ENCODE data around the gene KLF6. TPM values are rescaled to one million over a fixed set of nuclear protein-coding genes. Genes with fewer than 3 reads are reported as not detected.

Gene KLF6
- total RNA-seq, 1 donor from 2014 or later, result 319 TPM

DNA sequence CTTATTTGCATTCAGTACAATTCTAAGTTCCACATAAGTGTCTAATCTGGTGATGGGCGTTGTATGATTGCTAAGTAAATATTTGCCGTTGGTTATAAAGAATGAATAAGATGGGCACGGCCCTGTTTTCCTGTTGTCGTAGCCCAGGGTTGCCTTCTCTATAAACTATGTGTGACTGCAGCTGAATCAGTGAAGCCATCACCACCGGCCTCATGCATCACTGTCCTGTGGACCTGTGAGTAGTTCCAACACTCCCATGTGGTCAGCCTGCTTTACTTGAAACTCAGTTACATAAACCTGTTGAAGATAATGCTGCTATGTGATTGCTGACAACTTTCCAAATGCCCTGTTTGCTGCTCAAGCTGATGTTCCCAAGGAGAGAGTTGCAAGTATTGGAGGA lies 21.6 kb upstream of the KLF6 start:
- Histone ChIP-seq H3K9ac (ENCODE audit: low read length) (peak overlapping the region; percentile 81), H3K4me1 (ENCODE audit: insufficient read depth, low read length) (peaks cover 69% of the 10 kb centered on the region), H3K27ac (ENCODE audit: low read depth, low read length) (peak overlapping the region; percentile 96), H3K36me3 (ENCODE audit: insufficient read depth, low read length) (no peaks in the 10 kb centered on the region), H2AFZ (ENCODE audit: low read depth, low read length) (no peak overlapping the region), H4K20me1 (ENCODE audit: insufficient read depth, low read length) (no peaks in the 10 kb centered on the region), H3K9me3 (ENCODE audit: insufficient read depth, low read depth, low read length) (no peaks in the 10 kb centered on the region), H3K27me3 (ENCODE audit: insufficient read depth, low read length) (no peaks in the 10 kb centered on the region), H3K4me2 (ENCODE audit: low read length) (peak overlapping the region; percentile 69), H3K79me2 (ENCODE audit: insufficient read depth, low read length) (no peaks in the 10 kb centered on the region), H3K4me3 (ENCODE audit: insufficient read depth, low read depth, low read length) (peak overlapping the region; percentile 3)
- Mint-ChIP-seq H3K27me3 (ENCODE audit: low read depth, unreplicated experiment) (no peaks in the 10 kb centered on the region), H3K4me1 (ENCODE audit: low read depth, unreplicated experiment) (peaks cover 75% of the 10 kb centered on the region), H3K9me3 (ENCODE audit: unreplicated experiment) (no peaks in the 10 kb centered on the region), H3K36me3 (ENCODE audit: low read depth, unreplicated experiment) (no peaks in the 10 kb centered on the region), H3K4me3 (ENCODE audit: unreplicated experiment) (peak overlapping the region; percentile 31), H3K27ac (ENCODE audit: unreplicated experiment) (no peak overlapping the region)
- DNase-seq (ENCODE audit: low read depth) (peak; percentile 96), FAIRE-seq (no peak)
- TF ChIP-seq EZH2 (IDR thresholded peaks at IDR 0.05; ENCODE audit: insufficient read depth, low read length) (no peak), CTCF (IDR thresholded peaks at IDR 0.05; ENCODE audit: insufficient read depth, low read depth, low read length) (no peak)

- H3K4me3 ChIP-seq (ENCODE audit: insufficient read depth, low read depth, low read length), result peak overlapping the region; percentile 5
- TF ChIP-seq EZH2 (IDR thresholded peaks at IDR 0.05; ENCODE audit: insufficient read depth, low read length) (no peak), CTCF (IDR thresholded peaks at IDR 0.05; ENCODE audit: insufficient read depth, low read depth, low read length) (no peak)
- H3K36me3 ChIP-seq (ENCODE audit: insufficient read depth, low read length), result no peaks in the 10 kb centered on the region
- H3K27ac Mint-ChIP-seq (ENCODE audit: unreplicated experiment), result no peak overlapping the region
- H3K4me1 Mint-ChIP-seq (ENCODE audit: low read depth, unreplicated experiment), result peaks cover 68% of the 10 kb centered on the region
- no peaks in the 10 kb centered on the region for H3K27me3 ChIP-seq (ENCODE audit: insufficient read depth, low read length)
- peak overlapping the region; percentile 81 for H3K9ac ChIP-seq (ENCODE audit: low read length)
- no peaks in the 10 kb centered on the region for H3K9me3 ChIP-seq (ENCODE audit: insufficient read depth, low read depth, low read length)
- no peak overlapping the region for H2AFZ ChIP-seq (ENCODE audit: low read depth, low read length)
- H3K79me2 ChIP-seq (ENCODE audit: insufficient read depth, low read length), result no peaks in the 10 kb centered on the region
- peaks cover 62% of the 10 kb centered on the region for H3K4me1 ChIP-seq (ENCODE audit: insufficient read depth, low read length)
- no peaks in the 10 kb centered on the region for H4K20me1 ChIP-seq (ENCODE audit: insufficient read depth, low read length)
- no peaks in the 10 kb centered on the region for H3K36me3 Mint-ChIP-seq (ENCODE audit: low read depth, unreplicated experiment)
- DNase-seq (ENCODE audit: low read depth), result peak; percentile 83
- H3K4me3 Mint-ChIP-seq (ENCODE audit: unreplicated experiment), result no peak overlapping the region
- FAIRE-seq, result no peak
- H3K9me3 Mint-ChIP-seq (ENCODE audit: unreplicated experiment), result no peaks in the 10 kb centered on the region
- H3K27ac ChIP-seq (ENCODE audit: low read depth, low read length), result peak overlapping the region; percentile 96
- no peaks in the 10 kb centered on the region for H3K27me3 Mint-ChIP-seq (ENCODE audit: low read depth, unreplicated experiment)
- peak overlapping the region; percentile 69 for H3K4me2 ChIP-seq (ENCODE audit: low read length)
Observed at GRCh38 chr10:3805791-3806461, 20.9 kb upstream of the KLF6 start.

- TF ChIP-seq CTCF (IDR thresholded peaks at IDR 0.05; ENCODE audit: insufficient read depth, low read depth, low read length) (no peak), EZH2 (IDR thresholded peaks at IDR 0.05; ENCODE audit: insufficient read depth, low read length) (no peak)
- no peaks in the 10 kb centered on the region for H3K36me3 Mint-ChIP-seq (ENCODE audit: low read depth, unreplicated experiment)
- H3K4me3 Mint-ChIP-seq (ENCODE audit: unreplicated experiment), result no peak overlapping the region
- H3K9me3 Mint-ChIP-seq (ENCODE audit: unreplicated experiment), result no peaks in the 10 kb centered on the region
- H3K27ac Mint-ChIP-seq (ENCODE audit: unreplicated experiment), result no peak overlapping the region
- Histone ChIP-seq H3K9ac (ENCODE audit: low read length) (peak overlapping the region; percentile 81), H3K79me2 (ENCODE audit: insufficient read depth, low read length) (no peaks in the 10 kb centered on the region), H3K9me3 (ENCODE audit: insufficient read depth, low read depth, low read length) (no peaks in the 10 kb centered on the region), H2AFZ (ENCODE audit: low read depth, low read length) (no peak overlapping the region), H3K27me3 (ENCODE audit: insufficient read depth, low read length) (no peaks in the 10 kb centered on the region), H4K20me1 (ENCODE audit: insufficient read depth, low read length) (no peaks in the 10 kb centered on the region), H3K4me1 (ENCODE audit: insufficient read depth, low read length) (peaks cover 56% of the 10 kb centered on the region), H3K4me2 (ENCODE audit: low read length) (peak overlapping the region; percentile 69), H3K36me3 (ENCODE audit: insufficient read depth, low read length) (no peaks in the 10 kb centered on the region), H3K4me3 (ENCODE audit: insufficient read depth, low read depth, low read length) (peak overlapping the region; percentile 5), H3K27ac (ENCODE audit: low read depth, low read length) (peak overlapping the region; percentile 96)
- H3K4me1 Mint-ChIP-seq (ENCODE audit: low read depth, unreplicated experiment), result peaks cover 63% of the 10 kb centered on the region
- FAIRE-seq, result no peak
- DNase-seq (ENCODE audit: low read depth), result peak; percentile 89
- H3K27me3 Mint-ChIP-seq (ENCODE audit: low read depth, unreplicated experiment), result no peaks in the 10 kb centered on the region
Observed at GRCh38 chr10:3805201-3805790, 20.3 kb upstream of the KLF6 start.

Data from astrocyte (in vitro differentiated cells and primary cell).